Measurements from ENCODE around the gene NTHL1.

GRCh38 chr16:2027024-2028010 lies 20.3 kb downstream of the NTHL1 start:
- TF ChIP-seq ZFP41 (tag by site-specific recombination; IDR thresholded peaks at IDR 0.05; ENCODE audit: borderline replicate concordance) (no peak), ZNF398 (tag by site-specific recombination; IDR thresholded peaks at IDR 0.05) (no peak), CTCF (tag by site-specific recombination; IDR thresholded peaks at IDR 0.05) (peak; percentile 77)
